SH-SY5Y (cell line): Measurements from ENCODE around the gene IRAK2.

Experiments used
- GATA2 ChIP-seq: IDR thresholded peaks from 2 replicates; pipeline ENCODE4 v1.6.1; 2011; ENCODE audit warnings: mild to moderate bottlenecking, low read depth, low read length
- GATA3 ChIP-seq: IDR thresholded peaks from 2 replicates; pipeline ENCODE4 v1.6.1; 2011; ENCODE audit warnings: low read depth, mild to moderate bottlenecking, low read length, moderate library complexity

- TF ChIP-seq GATA2 (no peak), GATA3 (no peak)
These were observed 15.6 kb downstream of the IRAK2 start for GRCh38 chr3:10180289-10180688.
